ENCODE results near the gene WDPCP. TPM values are rescaled to one million over a fixed set of nuclear protein-coding genes. Genes with fewer than 3 reads are reported as not detected.

Gene WDPCP
- total and polyA plus RNA-seq, 2 of the 8 experiments (the other 6 are each of a cell fraction or from before 2014, with no cell fraction given), result 9.3 to 25.8 TPM

GRCh38 chr2:63379451-63379850 is 208.8 kb downstream of the WDPCP start:
- no peak overlapping the region for H2BK5ac ChIP-seq (ENCODE audit: low read depth, low read length)
- H3K9me3 ChIP-seq (ENCODE audit: insufficient read depth in 2 of 2, low read depth in 1 of 2, low read length in 1 of 2), result no peaks in the 10 kb centered on the region
- no peak overlapping the region for H2AFZ ChIP-seq (ENCODE audit: low read length)
- no peak overlapping the region for H3K14ac ChIP-seq (ENCODE audit: insufficient read length)
- H3K9ac ChIP-seq (replicated peaks in 1 of 4; ENCODE audit: extremely low read depth in 1 of 4, low read depth in 3 of 4, low read length in 3 of 4), result no peak overlapping the region
- 89% methylated on average over 4 of the region's 4 CpGs; no CpG with 5 or more reads in 1 of the 2 experiments for WGBS, 2 experiments (ENCODE audit: extremely low coverage in 1 of 2, insufficient coverage in 1 of 2, insufficient read length in 1 of 2, insufficient replicate concordance in 2 of 2, low coverage in 1 of 2, low lambda C conversion rate in 2 of 2, missing lambda C conversion rate in 1 of 2)
- no peaks in the 10 kb centered on the region for H3K79me1 ChIP-seq (ENCODE audit: low read depth, low read length)
- H3K23me2 ChIP-seq (ENCODE audit: low read depth, low read length), result no peaks in the 10 kb centered on the region
- H3K23ac ChIP-seq (ENCODE audit: insufficient read length), result no peak overlapping the region
- H3K79me2 ChIP-seq (ENCODE audit: control insufficient read depth in 1 of 2, insufficient read depth in 2 of 2, low read length in 2 of 2), result no peaks in the 10 kb centered on the region
- H3K4me1 ChIP-seq (replicated peaks in 1 of 4; ENCODE audit: control insufficient read depth in 3 of 4, insufficient read depth in 4 of 4, low read length in 3 of 4), result peaks cover 0 to 9% (median 0%) of the 10 kb centered on the region in 4 experiments; a peak in 2 of 7 replicates
- no peak overlapping the region for H3K56ac ChIP-seq (replicated peaks; ENCODE audit: insufficient read length, low read depth, low read length)
- FAIRE-seq (no peak), DNase-seq (ENCODE audit: low read depth in 1 of 2, low spot score in 2 of 2) (no peak)
- no peak overlapping the region for H4K8ac ChIP-seq (ENCODE audit: extremely low read depth, insufficient read depth, low read length)
- no peak overlapping the region for H3K4me3 ChIP-seq (ENCODE audit: extremely low read depth in 1 of 4, insufficient read depth in 2 of 4, low read depth in 3 of 4, low read length in 4 of 4)
- no peaks in the 10 kb centered on the region for H3K27me3 ChIP-seq (replicated peaks in 1 of 4; ENCODE audit: control insufficient read depth in 3 of 4, extremely low read depth in 1 of 4, insufficient read depth in 3 of 4, low read length in 3 of 4)
- H3K4ac ChIP-seq (replicated peaks; ENCODE audit: insufficient read length, low read depth, low read length), result no peak overlapping the region
- H4K20me1 ChIP-seq (replicated peaks in 1 of 2; ENCODE audit: control insufficient read depth in 1 of 2, insufficient read depth in 2 of 2, low read length in 2 of 2), result no peaks in the 10 kb centered on the region
- H3K4me2 ChIP-seq (ENCODE audit: insufficient read depth in 1 of 2, low read depth in 2 of 2, low read length in 2 of 2), result no peak overlapping the region
- H2AK5ac ChIP-seq (ENCODE audit: low read depth, low read length), result no peak overlapping the region
- H2BK12ac ChIP-seq (ENCODE audit: low read depth, low read length), result no peak overlapping the region
- no peak overlapping the region for H4K91ac ChIP-seq (replicated peaks; ENCODE audit: insufficient read length, low read length)
- no peak overlapping the region for H2BK120ac ChIP-seq (replicated peaks; ENCODE audit: low read depth, low read length)
- H2BK15ac ChIP-seq (ENCODE audit: low read length), result no peak overlapping the region
- ChIA-PET POLR2A (ENCODE audit: partially characterized antibody) (no interaction called here), CTCF (ENCODE audit: partially characterized antibody) (interaction anchor here (1.2 kb wide), 1 partner anchor 45 kb away, joined by 3 read pairs; no protein-coding TSS in a partner anchor)
- H4K5ac ChIP-seq (ENCODE audit: insufficient read length, low read depth, low read length), result no peak overlapping the region
- no peak overlapping the region for H3K18ac ChIP-seq (ENCODE audit: extremely low read depth, low read length)
- H3K27ac ChIP-seq (ENCODE audit: low read depth, low read length), result no peak overlapping the region
- H2BK20ac ChIP-seq (ENCODE audit: low read length), result no peak overlapping the region
- H3K36me3 ChIP-seq (ENCODE audit: control insufficient read depth in 2 of 4, insufficient read depth in 4 of 4, low read length in 3 of 4), result no peaks in the 10 kb centered on the region; a peak in 1 of 8 replicates
- TF ChIP-seq BCL11A (IDR thresholded peaks at IDR 0.05; ENCODE audit: low read depth in 2 of 2, low read length in 2 of 2) (no peak), POLR2A (IDR thresholded peaks at IDR 0.05; ENCODE audit: control extremely low read depth in 1 of 2, low read depth in 2 of 2, low read length in 2 of 2) (no peak), CBX5 (IDR thresholded peaks at IDR 0.05; ENCODE audit: low read depth, low read length) (no peak), ZNF274 (IDR thresholded peaks at IDR 0.05; ENCODE audit: borderline replicate concordance, extremely low read depth, low read length) (no peak), CBX8 (IDR thresholded peaks at IDR 0.05; ENCODE audit: borderline replicate concordance, low read depth, low read length) (no peak), KDM5A (IDR thresholded peaks at IDR 0.05; ENCODE audit: low read length) (no peak), HDAC2 (IDR thresholded peaks at IDR 0.05; ENCODE audit: borderline replicate concordance in 1 of 2, low read depth in 2 of 2, low read length in 2 of 2) (no peak), SP2 (IDR thresholded peaks at IDR 0.05; ENCODE audit: low read length) (no peak), RNF2 (IDR thresholded peaks at IDR 0.05; ENCODE audit: borderline replicate concordance, low read depth, low read length, missing control alignments, poor library complexity, severe bottlenecking) (no peak), ATF3 (IDR thresholded peaks at IDR 0.05; ENCODE audit: insufficient read depth, low read depth, low read length) (no peak), CHD1 (IDR thresholded peaks at IDR 0.05; ENCODE audit: low read depth, low read length) (no peak), HDAC6 (IDR thresholded peaks at IDR 0.05; ENCODE audit: low read depth, low read length) (no peak), JUND (IDR thresholded peaks at IDR 0.05; ENCODE audit: low read length) (no peak), FOSL1 (IDR thresholded peaks at IDR 0.05; ENCODE audit: insufficient read depth, low read depth, low read length) (no peak)
